ENCODE data around the gene DHRS4.
A peak's percentile ranks its signal among the peaks of the same experiment; 100 is the strongest.
"Not testable (repeated sequence)": the region's sequence is repeated elsewhere in the genome, so short reads cannot be mapped to it uniquely, and the experiment has no call there.

Gene DHRS4

GRCh38 chr14:23988607-23989363 is 35.2 kb downstream of the DHRS4 start, which contains the start of gene DHRS4L2:
Gene DHRS4L2 (plus strand): TSS chr14:23988929. CDS start chr14:23988948, 19 bp downstream.
- DNase-seq: not testable (repeated sequence)

DNA sequence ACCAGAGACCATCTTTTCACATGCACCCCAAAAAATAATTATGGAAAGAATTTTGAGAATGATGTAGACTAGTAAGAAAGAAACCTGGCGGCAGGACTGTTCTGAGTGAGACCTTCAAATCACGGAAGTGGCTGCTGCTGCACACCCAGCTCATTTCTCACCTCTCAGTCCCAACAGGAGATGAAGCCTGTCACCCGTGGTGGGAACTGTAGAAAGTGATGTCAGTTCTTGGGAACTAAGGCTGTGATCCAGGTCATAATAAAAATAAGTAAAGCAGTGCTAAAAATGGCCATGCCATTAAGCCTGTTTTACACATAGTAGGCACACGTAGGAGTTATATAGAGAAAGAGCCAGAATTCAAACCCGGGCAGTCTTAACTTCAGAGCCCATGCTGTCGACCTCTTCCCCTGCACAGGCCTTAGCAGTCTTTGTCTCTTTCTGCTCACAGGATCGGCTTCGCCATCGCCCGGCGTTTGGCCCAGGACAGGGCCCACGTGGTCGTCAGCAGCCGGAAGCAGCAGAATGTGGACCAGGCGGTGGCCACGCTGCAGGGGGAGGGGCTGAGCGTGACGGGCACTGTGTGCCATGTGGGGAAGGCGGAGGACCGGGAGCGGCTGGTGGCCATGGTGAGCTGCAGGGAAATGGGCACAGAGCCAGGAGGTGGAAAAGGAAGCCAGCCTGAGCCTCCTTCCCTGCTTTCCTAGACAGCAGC is 36.3 kb downstream of the DHRS4 start:
- not testable (repeated sequence) for DNase-seq

DNA sequence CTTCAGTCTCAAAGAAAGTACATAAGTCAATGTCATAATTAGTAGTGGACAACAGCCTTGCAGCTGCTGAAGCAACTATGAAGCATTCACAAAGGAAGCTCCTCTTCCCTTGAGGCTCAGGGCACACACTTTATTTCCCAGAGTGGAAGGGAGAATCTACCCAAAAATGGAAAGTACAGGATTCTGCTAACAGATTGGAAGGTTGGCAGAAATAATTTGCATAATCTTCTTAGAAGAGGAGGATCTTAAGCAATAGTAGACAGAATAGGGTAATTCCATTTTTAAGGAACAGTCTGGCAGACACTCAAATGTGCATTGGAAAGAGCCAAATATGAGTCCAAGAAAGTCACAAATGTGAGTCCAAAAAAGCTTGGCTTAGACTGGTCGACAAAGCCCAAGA is 37.4 kb downstream of the DHRS4 start:
- DNase-seq: not testable (repeated sequence)

- not testable (repeated sequence) for DNase-seq
Observed at GRCh38 chr14:23993042-23993441, 39.5 kb downstream of the DHRS4 start.

DNA sequence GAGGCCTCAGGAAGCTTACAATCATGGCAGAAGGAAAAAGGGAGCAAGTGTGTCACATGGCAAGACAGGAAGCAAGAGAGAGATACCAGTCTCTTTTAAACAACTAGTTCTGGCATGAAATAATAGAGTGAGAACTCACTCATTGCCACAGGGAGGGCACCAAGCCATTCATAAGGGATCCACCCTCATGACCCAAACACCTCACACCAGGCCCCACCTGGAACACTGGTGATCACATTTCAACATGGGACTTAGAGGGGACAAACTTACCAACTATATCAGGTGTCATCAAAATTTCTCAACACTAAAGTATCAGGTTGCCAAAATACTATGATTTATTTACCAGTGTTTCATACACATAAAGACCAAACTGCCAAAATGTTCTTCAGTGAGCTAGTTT is 42.4 kb downstream of the DHRS4 start:
- DNase-seq: not testable (repeated sequence)

DNA sequence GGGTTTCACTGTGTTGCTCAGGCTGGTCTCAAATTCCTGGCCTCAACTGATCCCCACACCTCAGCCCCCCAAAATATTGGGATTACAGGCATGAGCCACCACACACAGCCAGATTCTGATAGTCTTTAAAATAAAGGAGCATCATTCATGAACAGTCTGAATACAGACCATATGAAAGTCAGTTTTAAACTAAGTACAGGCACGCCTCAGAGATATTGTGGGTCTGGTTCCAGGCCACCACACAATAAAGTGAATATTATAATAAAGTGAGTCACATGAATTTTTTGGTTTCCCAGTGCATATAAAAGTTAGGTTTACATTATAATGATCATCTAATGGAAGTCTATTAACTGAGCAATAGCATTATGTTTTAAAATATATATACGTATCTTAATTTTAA is 43.3 kb downstream of the DHRS4 start:
- DNase-seq: not testable (repeated sequence)

DNA sequence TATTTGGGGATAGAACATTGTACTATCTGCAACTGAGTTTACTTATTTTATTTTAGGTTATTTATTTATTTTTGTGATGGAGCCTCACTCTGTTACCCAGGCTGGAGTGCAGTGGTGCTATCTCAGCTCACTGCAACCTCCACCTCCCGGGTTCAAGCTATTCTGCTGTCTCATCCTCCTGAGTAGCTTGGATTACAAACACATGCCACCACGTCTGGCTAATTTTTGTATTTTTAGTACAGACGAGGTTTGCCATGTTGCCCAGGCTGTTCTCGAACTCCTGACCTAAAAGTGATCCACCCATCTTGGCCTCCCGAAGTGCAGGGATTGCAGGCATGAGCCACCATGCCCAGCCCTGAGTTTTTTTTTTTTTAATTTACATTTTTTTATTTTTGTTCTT is 46.1 kb downstream of the DHRS4 start:
- not testable (repeated sequence) for DNase-seq

- DNase-seq: not testable (repeated sequence)
Observed at GRCh38 chr14:24001078-24001477, 47.5 kb downstream of the DHRS4 start.

GRCh38 chr14:24001679-24002078 is 48.1 kb downstream of the DHRS4 start:
- DNase-seq: not testable (repeated sequence)

- DNase-seq: not testable (repeated sequence)
Observed at GRCh38 chr14:24006471-24006816, 52.9 kb downstream of the DHRS4 start.

GRCh38 chr14:24006817-24007652 is 53.5 kb downstream of the DHRS4 start:
- DNase-seq: not testable (repeated sequence)

GRCh38 chr14:24011051-24011450 is 57.5 kb downstream of the DHRS4 start:
- DNase-seq: no peak

DNA sequence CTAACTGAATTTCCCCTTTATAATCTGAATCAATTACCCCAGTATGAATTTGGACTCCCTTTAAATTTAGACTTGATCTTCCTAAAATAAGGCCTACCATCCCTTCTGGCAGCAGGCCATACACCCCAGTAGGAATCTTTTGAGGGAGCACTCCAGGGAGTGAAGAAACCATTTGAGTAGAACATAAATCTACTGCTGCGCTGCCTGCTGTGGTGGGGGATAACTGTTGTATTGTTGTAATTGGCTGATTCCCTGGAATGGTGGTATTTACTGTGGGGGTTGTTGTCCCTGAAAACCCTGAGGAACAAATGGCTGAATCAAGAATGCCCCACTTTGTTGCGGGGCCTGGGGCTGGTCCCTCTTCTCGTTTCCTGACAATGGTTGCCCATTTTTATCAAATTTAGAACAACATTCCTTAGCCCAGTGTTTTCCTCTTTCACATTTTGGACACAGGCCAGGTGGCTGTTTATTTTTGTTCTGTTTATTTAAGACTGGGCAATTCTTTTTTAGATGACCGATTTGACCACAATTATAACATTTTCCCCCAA is 59.2 kb downstream of the DHRS4 start:
- not testable (repeated sequence) for DNase-seq

- peak; percentile 45 for DNase-seq
Observed at GRCh38 chr14:24013654-24014514, 60.3 kb downstream of the DHRS4 start.

GRCh38 chr14:24015745-24016144 is 62.2 kb downstream of the DHRS4 start:
- DNase-seq: not testable (repeated sequence)
